PC-3 (cell line): ENCODE data around the gene CREBL2. TPM values are rescaled to one million over a fixed set of nuclear protein-coding genes. Genes with fewer than 3 reads are reported as not detected.

Experiments
- ATAC-seq: fragments of 200-7000 bp; cut with Tn5 transposase; 2 replicates; pipeline ENCODE4 v1.9.1; 2020; ENCODE audit warnings: mild to moderate bottlenecking, moderate library complexity
- BruUV-seq: library from RNA; stranded (reverse); fragments of 400-500 nt; replicated peaks from 2 replicates; lab custom pipeline; 2021; lab: Mats Ljungman, UMichigan
- CTCF ChIA-PET: fragments of 300-600 bp; sonication (Branson Sonifier 250); formaldehyde crosslinking; loops from one replicate; lab custom pipeline; 2022; ENCODE audit warnings: antibody characterized with exemption; lab: Charles Lee
- POLR2A ChIA-PET: fragments of 300-600 bp; sonication (Branson Sonifier 250); formaldehyde crosslinking; loops from one replicate; lab custom pipeline; 2022; ENCODE audit warnings: antibody characterized with exemption; ENCODE audit not compliant: unreplicated experiment; lab: Charles Lee
- DNase-seq: peaks from one replicate; pipeline ENCODE4 v3.0.0-alpha.2; 2015
- H2AFZ ChIP-seq: fragments of 300-600 bp; sonication (generic); 2 replicates; pipeline ENCODE4 v1.6.0; 2016; ENCODE audit warnings: antibody characterized with exemption, low read length
- H3F3A ChIP-seq: fragments of 300-600 bp; sonication (generic); one replicate; pipeline ENCODE4 v1.6.0; 2017; ENCODE audit warnings: antibody characterized with exemption, low read length, control low read depth, mild to moderate bottlenecking; ENCODE audit not compliant: unreplicated experiment
- H3K27ac ChIP-seq: fragments of 300-600 bp; sonication (generic); 2 replicates; pipeline ENCODE4 v1.5.1; 2016; ENCODE audit warnings: mild to moderate bottlenecking, low read length
- H3K27me3 ChIP-seq: fragments of 300-600 bp; sonication (generic); 2 replicates; pipeline ENCODE4 v1.6.1; 2016; ENCODE audit warnings: low read length, mixed read lengths
- H3K36me3 ChIP-seq: fragments of 300-600 bp; sonication (generic); 2 replicates; pipeline ENCODE4 v1.6.1; 2016; ENCODE audit warnings: low read depth, mixed run types, low read length, mixed read lengths
- H3K4me1 ChIP-seq: fragments of 300-600 bp; sonication (generic); 2 replicates; pipeline ENCODE4 v1.5.1; 2016; ENCODE audit warnings: low read length; ENCODE audit not compliant: insufficient read depth
- H3K4me2 ChIP-seq: fragments of 300-600 bp; sonication (generic); 2 replicates; pipeline ENCODE4 v1.6.0; 2016; ENCODE audit warnings: low read length
- H3K4me3 ChIP-seq: fragments of 300-600 bp; sonication (generic); 2 replicates; pipeline ENCODE4 v1.5.1; 2016; ENCODE audit warnings: mild to moderate bottlenecking, low read length, mixed read lengths
- H3K79me2 ChIP-seq: fragments of 300-600 bp; sonication (generic); 2 replicates; pipeline ENCODE4 v1.6.1; 2017; ENCODE audit warnings: low read length, mixed read lengths
- H3K9ac ChIP-seq: fragments of 300-600 bp; sonication (generic); 2 replicates; pipeline ENCODE4 v1.6.0; 2016; ENCODE audit warnings: mild to moderate bottlenecking, low read length
- H3K9me2 ChIP-seq: fragments of 300-600 bp; sonication (generic); replicated peaks from 2 replicates; pipeline ENCODE4 v1.6.1; 2016; ENCODE audit warnings: mixed run types, low read length, mixed read lengths
- H3K9me3 ChIP-seq: fragments of 300-600 bp; sonication (generic); 2 replicates; pipeline ENCODE4 v1.6.1; 2016; ENCODE audit warnings: low read length, mixed read lengths
- H4K20me1 ChIP-seq: fragments of 300-600 bp; sonication (generic); 2 replicates; pipeline ENCODE4 v1.6.1; 2016; ENCODE audit warnings: low read length, mixed read lengths
- CTCF ChIP-seq: fragments of 300-600 bp; sonication (generic); conservative IDR thresholded peaks from 2 replicates; pipeline ENCODE4 v1.5.1; 2017; ENCODE audit warnings: antibody characterized with exemption, low read depth, mild to moderate bottlenecking, low read length
- EZH2 ChIP-seq: fragments of 300-600 bp; sonication (generic); IDR thresholded peaks from one replicate; pipeline ENCODE4 v1.6.1; 2017; ENCODE audit warnings: antibody characterized with exemption, mild to moderate bottlenecking, low read length; ENCODE audit not compliant: unreplicated experiment
- EZH2phosphoT487 ChIP-seq: fragments of 300-600 bp; sonication (generic); IDR thresholded peaks from 2 replicates; pipeline ENCODE4 v1.6.1; 2018; ENCODE audit warnings: mild to moderate bottlenecking, antibody characterized with exemption, low read length, borderline replicate concordance
- intact Hi-C: fragments of 100-400 bp; cut with micrococcal nuclease; formaldehyde crosslinking; loops from 2 replicates; pipeline ENCODE4 v1.9.0; 2023
- total RNA-seq: library from RNA; depleted of rRNA; stranded (reverse); fragments of >200 nt; gene quantifications from 2 replicates; pipeline ENCODE4 v1.2.3, GENCODE V29; 2014

CREBL2 gene
- total RNA-seq, 1 experiment from 2014 or later = 14.2 TPM

- intact Hi-C loops = no loop called here
- Histone ChIP-seq H3K4me2 (no peak overlapping the region), H3F3A (no peaks in the 10 kb centered on the region), H3K9me3 (no peaks in the 10 kb centered on the region), H3K9me2 (no peaks in the 10 kb centered on the region), H3K9ac (no peak overlapping the region), H3K27me3 (no peaks in the 10 kb centered on the region), H4K20me1 (no peaks in the 10 kb centered on the region), H3K36me3 (no peaks in the 10 kb centered on the region), H3K4me3 (no peak overlapping the region), H3K79me2 (no peaks in the 10 kb centered on the region), H3K27ac (no peak overlapping the region), H2AFZ (no peak overlapping the region), H3K4me1 (no peaks in the 10 kb centered on the region)
- BruUV-seq = no TSS peak
- DNase-seq (no peak), ATAC-seq (no peak)
- TF ChIP-seq EZH2phosphoT487 (no peak), CTCF (no peak), EZH2 (no peak)
- CTCF ChIA-PET = no interaction called here
- POLR2A ChIA-PET = no interaction called here
These were observed 70.6 kb downstream of the CREBL2 start for GRCh38 chr12:12682284-12682683.

- Histone ChIP-seq H3K27me3 (no peaks in the 10 kb centered on the region), H3K4me3 (no peak overlapping the region), H4K20me1 (no peaks in the 10 kb centered on the region), H3K9me2 (no peaks in the 10 kb centered on the region), H3K27ac (no peak overlapping the region), H3K4me2 (no peak overlapping the region), H2AFZ (no peak overlapping the region), H3K36me3 (no peaks in the 10 kb centered on the region), H3K9me3 (no peaks in the 10 kb centered on the region), H3K79me2 (no peaks in the 10 kb centered on the region), H3K9ac (no peak overlapping the region), H3K4me1 (no peaks in the 10 kb centered on the region), H3F3A (no peaks in the 10 kb centered on the region)
- no TSS peak for BruUV-seq
- TF ChIP-seq EZH2phosphoT487 = no peak
- TF ChIP-seq EZH2 = no peak
- no peak for TF ChIP-seq CTCF
- ChIA-PET POLR2A (no interaction called here), CTCF (no interaction called here)
- DNase-seq (no peak), ATAC-seq (no peak)
- intact Hi-C loops = no loop called here
These were observed 71.5 kb downstream of the CREBL2 start for GRCh38 chr12:12683136-12683697.

- Histone ChIP-seq H2AFZ (no peak overlapping the region), H3K4me1 (no peaks in the 10 kb centered on the region), H3K27ac (no peak overlapping the region), H3K27me3 (no peaks in the 10 kb centered on the region), H3K4me3 (no peak overlapping the region), H3K9ac (no peak overlapping the region), H3K36me3 (no peaks in the 10 kb centered on the region), H4K20me1 (no peaks in the 10 kb centered on the region), H3F3A (no peaks in the 10 kb centered on the region), H3K79me2 (no peaks in the 10 kb centered on the region), H3K9me3 (no peaks in the 10 kb centered on the region), H3K4me2 (no peak overlapping the region), H3K9me2 (no peaks in the 10 kb centered on the region)
- no TSS peak for BruUV-seq
- TF ChIP-seq EZH2 (no peak), CTCF (no peak), EZH2phosphoT487 (no peak)
- ChIA-PET CTCF (interaction anchor here (0.6 kb wide), 1 partner anchor 299 kb away, joined by 3 read pairs; no protein-coding TSS in a partner anchor), POLR2A (no interaction called here)
- intact Hi-C loops = no loop called here
- DNase-seq (no peak), ATAC-seq (no peak)
These were observed 72.0 kb downstream of the CREBL2 start for GRCh38 chr12:12683725-12684124.
